ENCODE data around the gene ORC3.
"Not testable (repeated sequence)": the region's sequence is repeated elsewhere in the genome, so short reads cannot be mapped to it uniquely, and the experiment has no call there.

ORC3 gene

DNA sequence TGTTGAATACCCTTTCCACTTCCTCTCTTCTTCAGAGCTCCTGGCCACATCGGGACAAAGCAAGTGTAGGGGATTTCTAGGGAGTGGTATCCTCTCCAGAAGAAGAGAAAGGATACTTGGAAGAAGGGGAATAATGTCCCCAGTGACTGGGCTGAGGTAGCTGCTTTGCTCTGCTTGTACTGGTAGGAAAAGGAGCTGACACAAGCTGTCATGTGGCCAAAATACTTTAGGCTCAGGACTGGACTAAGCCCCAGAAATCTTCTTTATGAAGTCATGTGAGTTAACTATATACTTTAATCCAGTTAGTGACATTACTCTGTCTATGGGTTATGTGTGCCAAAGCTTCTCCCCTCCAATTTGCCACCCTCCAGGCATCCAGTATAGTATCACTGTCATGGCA, 71.6 kb downstream of the ORC3 start:
- DNase-seq = no peak

DNA sequence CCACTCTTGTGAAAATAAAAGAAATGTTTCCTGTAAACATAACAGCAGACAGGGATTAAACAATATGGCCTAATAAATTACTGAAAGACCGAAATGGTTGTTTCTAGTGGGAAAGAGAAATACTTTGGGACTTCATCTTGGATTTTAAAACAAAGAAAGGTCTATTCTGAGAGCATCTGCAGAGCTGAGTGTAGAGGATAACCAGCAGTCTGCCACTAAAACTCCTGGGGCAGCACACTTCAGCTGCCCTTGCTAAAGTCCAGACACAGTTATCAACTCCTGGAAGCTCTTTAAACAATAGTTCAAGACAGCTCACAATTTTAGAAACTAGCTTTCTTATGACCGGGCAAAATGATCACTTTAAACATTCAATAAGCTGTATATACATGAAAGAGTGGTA, 73.5 kb downstream of the ORC3 start:
- no peak for DNase-seq

DNA sequence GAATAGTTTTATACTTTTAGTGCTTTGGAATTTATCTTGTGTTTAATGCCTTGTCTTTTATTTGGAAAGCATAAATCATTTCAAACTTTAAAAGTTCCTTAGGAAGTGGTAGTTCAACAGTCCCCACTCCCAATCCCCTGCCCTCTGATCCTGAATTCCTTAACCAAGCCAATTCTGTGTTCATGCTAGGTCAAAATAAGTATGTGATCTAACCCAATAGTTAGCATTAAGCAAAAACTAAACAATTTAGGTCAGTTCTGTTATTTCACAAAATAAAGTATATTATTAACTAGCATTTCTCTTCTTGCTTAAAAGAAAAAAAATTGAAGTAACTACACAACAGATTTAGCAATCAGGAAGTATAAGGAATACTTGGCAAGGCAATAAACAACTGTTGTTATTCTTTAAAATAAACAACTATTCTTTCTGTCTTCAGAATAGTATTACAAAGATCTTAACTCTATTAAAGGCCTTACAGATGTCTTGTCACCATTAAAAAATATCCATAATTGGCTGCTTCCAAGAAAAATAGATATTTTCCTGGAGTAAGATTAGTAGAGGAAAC, 75.1 kb downstream of the ORC3 start:
- no peak for DNase-seq

DNA sequence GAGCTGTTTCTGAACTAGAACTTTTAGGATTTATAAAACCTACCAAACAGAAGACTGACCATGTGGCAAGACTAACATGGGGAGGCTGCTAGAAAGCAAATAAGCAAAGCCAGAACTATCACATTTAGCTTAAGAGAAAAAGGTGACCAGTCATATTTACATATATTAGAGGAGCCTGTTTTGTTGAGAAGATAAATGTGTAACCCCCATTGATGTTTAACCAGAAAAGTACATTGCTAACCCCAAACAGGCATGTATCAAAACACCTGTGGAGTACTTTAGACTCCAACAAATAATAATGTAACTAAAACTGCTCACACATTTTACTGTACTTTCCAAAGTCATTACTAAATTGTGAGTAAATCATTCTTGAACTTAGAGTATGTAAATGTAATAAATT, 77.1 kb downstream of the ORC3 start:
- no peak for DNase-seq

DNA sequence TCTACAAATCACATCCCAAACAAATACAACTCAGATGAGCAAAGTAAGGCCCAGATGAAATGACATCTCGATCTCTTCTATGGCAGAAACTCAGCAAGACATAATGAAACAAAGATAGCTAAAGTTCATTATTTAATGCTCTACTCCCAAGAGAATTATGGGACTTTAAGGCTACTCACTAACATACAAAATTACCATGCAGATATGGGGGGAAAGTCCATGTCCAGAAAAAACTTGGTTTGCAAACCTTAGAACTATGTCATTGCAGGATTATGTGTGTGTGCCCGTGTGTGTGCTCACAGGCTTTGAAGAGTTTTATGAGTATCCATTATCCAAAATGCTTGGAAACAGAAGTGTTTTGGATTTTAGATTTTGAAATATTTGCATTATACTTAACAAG, 78.1 kb downstream of the ORC3 start:
- DNase-seq = no peak

DNA sequence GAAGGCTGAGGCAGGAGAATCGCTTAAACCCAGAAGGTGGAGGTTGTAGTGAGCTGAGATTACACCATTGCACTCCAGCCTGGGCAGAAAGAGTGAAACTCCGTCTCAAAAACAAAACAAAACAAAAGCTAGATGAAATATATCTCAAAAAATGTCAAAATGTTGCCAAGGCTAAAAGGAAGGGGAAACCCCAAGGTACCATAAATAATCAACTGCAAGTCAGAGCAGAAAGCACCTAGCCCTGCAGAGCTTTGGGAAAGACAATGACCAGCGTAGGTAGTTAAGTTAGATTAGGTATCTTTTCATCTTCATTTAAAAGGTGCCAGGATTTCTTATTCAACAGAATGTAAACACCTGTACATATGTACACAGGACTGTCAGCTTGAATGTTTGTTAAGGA, 79.1 kb downstream of the ORC3 start:
- DNase-seq = no peak

DNA sequence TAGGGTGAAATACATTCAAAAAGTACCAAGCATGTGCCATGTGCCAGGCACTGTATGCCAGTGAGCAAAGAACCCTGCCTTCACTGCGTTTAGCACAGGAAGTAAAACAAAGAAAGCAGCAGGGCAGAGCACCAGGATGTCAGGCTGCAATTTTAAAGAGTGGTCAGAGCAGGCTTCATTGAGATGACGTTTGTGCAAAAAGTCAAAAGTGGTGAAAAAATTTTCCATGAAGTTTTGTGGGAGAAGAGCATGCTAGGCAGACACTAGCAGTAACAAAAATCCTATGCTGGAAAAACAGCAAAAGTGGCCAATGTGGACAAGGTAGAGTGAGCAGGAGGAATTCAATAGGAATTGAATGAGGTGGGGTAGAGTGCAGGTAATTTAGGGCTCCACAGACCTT, 80.8 kb downstream of the ORC3 start:
- no peak for DNase-seq

DNA sequence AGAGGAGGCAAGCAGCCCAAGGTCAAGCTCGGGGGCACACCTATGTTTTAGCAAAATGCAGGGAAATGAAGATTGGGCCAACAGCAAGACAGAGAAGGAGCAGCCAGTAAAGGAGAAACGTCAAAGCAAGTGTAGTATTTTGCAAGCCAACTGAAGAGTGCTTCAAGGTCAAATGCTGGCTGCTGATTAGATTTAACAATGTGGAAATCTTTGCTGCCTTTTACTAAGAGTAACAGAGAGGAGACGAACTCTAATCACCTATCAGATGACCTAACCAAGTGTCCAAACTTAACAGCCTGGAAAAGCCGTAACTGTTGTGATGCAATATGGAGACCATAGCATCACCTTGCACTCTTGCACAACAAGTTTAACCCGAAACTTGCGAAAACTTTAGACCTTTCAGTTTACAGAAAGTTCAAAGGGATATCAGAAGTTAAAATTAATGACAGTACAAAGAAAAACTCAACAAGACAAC, 81.7 kb downstream of the ORC3 start:
- DNase-seq = no peak

DNA sequence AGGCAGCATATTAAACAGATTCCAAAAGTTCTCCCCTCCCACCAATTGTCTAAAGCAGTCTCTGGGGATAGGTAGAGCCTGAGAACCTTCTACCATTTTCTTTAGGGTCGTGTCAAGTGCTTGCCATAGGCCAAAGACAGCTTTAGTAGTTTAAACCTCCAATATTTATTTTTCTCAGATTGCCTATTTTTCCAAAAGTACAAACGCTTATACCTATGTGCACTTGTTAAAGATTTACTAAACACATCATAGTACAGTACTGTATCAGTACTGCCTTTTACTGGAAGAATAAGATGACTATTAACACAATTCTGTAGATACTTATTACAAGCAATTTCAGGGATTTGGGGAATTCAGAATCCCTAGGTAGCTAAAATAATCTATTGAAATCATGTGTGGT, 82.7 kb downstream of the ORC3 start:
- no peak for DNase-seq

DNA sequence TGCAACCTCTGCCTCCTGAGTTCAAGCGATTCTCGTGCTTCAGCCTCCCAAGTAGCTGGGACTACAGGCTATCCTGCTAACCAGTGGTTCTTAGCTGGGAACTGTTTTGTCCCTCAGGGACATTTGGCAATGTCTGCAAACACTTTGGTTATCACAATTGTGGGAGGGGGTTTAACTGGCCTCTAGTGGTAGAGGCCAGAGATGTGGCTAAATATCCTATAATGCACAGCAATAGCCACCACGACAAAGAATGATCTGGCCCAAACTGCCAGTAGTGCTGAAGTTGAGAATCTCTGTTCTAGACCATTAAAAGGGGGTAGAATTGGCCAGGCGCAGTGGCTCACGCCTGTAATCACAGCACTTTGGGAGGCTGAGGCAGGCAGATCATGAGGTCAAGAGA, 83.3 kb downstream of the ORC3 start:
- no peak for DNase-seq

DNA sequence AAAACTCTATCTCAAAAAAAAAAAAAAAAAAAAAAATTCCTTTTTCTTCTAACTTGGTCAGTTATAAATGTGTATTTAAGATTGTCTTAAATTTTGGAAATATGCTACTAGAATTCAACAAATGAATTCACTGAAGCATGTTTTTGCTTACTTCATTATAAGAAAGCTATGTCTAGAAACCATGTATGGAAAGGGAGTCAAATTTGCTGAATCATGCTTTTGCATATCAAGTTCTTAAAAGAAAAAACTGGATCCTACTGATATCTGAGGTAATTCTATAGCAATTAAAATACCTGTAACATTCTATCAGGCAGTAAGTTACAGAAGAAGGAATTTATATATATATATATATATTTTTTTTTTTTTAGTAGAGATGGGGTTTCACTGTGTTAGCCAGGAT, 84.4 kb downstream of the ORC3 start:
- no peak for DNase-seq

DNA sequence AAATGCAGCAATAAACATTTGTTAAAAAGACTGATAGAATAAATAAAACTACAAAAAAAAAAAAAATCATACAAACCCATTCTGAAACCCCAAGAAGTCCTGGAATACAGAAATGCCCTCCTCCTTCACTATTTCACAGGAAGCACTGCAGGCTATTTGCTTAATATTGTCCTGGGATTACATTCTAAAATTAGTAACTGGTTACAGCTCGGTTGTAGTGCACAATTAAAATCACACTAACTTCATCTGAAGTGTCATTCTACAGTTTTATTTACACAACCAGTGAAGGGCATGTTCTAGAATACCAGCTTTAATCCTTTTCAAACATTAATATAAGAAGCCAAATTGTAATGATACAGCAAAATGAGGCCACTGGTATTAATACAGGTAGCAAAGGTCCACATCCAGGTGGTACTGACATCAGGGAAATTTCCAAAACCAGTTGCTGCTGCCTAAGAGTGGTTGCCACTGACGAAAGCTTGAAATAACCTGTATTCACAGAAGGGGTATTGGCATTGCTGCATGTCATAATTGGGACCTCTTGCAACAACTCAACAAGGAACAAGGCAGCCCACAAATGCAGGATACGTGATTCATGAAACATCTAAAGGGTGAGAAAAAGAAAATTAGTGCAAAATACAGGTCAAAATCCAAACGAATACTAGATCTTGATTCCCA, 85.2 kb downstream of the ORC3 start:
- no peak for DNase-seq

DNA sequence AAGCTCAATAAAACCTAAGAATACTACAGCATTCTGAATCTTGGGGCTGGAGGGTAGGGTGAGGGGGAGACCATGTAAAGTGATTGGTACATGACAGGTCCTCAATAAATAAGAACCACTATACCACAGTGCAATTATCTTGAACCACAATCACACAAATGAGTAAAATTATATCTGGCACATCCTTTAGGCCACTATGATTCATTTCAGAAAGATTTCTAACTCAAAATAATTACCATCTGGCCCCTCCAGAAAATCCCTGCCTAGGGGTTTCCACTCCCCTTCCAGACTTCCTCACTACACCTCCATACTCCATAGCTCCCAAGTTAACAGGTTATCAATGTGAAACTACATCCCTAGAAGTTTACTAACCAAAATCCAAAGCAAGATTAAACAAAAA, 92.4 kb downstream of the ORC3 start:
- no peak for DNase-seq

DNA sequence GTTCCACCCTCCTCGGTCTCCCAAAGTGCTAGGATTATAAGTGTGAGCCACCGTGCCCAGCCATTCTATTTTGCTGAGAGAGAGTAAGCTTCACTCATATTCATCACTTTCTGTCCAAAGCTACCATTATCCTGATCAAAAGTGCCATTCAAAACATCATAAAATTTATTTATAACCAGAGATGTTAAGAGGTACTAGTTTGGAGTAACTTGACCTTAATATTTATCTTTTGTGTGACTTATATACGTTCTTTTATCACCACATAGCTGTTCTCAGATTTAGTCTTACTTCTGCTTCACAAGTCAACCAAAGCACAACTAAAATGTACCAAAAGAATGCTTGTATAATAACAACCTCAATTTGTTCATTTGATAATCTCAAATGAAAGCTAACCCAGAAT, 94.0 kb downstream of the ORC3 start:
- DNase-seq = no peak

DNA sequence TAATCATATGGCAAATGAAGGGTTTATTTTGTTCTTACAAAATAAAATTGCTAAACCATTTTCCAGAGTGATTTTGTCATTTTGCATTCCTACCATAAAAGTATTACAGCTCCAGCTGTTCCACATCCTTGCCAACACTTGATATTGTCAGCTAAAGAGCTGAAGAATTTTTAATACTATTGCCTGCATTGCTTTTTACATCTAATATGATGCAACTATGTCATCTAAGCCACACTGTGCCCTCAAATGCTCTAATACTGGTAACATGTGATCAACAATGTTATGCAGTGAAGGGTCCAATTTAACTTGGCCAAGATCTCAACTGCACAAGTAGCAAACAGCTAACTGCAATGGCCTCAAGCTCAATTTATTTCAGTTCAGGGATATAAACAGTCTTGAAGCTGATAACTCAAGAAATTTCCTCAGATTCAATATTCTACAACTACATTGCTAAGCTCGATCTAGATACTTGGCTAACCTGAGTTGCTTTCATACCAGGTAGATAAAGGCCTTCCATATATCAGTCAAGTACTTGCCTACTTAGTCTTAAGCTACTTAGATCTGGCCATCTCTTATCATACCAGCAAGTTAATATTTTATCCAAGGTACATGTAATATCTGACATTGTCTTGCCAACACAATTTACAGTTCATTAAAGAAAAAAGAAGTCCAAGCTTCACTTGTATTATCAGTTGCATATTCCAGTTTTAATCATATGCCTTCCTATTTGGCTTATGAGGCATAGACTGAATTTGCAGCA, 95.1 kb downstream of the ORC3 start:
- no peak for DNase-seq

DNA sequence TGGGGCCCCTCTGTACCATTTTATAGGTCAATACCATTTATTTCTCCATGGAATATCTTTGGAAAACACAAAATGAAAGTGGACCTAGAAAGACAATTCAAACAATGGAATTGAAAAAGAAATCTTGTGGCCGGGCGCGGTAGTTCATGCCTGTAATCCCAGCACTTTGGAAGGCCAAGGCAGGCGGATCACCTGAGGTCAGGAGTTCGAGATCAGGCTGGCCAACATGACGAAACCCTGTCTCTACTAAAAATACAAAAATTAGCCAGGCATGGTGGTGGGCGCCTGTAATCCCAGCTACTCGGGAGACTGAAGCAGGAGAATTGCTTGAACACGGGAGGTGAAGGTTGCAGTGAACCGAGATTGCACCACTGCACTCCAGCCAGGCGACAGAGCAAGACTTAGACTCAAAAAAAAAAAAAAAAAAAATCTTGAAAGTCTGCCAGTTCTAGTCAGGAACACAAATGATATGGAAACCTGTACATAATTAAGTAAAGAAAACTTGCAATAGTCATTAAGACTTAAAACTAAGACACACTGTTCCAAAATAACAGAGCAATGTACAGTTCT, 96.8 kb downstream of the ORC3 start:
- DNase-seq = not testable (repeated sequence)

DNA sequence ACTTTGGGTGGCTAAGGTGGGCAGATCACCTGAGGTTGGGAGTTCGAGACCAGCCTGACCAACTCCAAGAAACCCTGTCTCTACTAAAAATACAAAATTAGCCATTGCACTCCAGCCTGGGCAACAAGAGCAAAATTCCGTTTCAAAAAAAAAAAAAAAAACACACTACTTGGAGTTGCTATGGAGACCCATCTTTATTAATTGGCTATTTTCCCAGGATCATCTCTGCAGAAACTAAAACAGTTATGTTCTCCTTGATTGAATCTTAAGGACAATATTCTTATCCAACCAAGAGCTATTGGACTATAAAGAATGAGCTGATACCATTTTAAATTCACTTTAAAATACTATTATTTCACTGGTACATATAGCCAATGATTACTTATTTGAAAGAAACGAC, 97.4 kb downstream of the ORC3 start:
- no peak for DNase-seq

DNA sequence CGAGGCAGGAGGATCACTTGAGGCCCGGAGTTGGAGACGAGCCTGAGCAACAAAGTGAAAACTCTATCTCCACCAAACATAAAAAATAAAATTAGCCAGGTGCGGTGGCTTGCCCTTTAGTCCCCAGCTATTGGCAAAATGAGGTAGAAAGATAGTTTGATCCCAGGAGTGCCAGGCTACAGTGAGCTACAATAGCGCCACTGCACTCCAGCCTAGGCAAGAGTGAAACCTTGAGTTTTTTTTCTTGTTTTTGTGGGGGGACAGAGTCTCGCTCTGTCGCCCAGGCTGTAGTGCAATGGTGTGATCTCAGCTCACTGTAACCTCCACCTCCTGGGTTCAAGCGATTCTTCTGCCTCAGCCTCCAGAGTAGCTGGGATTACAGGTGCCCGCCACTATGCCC, 98.0 kb downstream of the ORC3 start:
- not testable (repeated sequence) for DNase-seq

DNA sequence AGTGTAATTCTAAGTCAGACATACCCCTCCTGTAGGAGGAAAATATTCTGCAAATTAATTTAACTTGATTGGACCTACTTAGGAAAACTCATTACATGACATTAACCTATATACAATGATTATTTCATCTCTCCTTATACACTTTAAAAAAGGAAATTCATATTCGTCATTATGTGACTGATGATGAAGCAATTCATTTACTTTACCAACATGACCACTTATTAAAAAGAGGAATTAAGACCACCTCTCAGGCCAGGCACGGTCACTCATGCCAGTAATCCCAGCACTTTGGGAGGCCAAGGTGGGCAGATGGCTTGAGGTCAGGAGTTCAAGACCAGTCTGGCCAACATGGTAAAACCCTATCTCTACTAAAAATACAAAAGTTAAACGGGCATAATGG, 100.5 kb downstream of the ORC3 start:
- no peak for DNase-seq

DNA sequence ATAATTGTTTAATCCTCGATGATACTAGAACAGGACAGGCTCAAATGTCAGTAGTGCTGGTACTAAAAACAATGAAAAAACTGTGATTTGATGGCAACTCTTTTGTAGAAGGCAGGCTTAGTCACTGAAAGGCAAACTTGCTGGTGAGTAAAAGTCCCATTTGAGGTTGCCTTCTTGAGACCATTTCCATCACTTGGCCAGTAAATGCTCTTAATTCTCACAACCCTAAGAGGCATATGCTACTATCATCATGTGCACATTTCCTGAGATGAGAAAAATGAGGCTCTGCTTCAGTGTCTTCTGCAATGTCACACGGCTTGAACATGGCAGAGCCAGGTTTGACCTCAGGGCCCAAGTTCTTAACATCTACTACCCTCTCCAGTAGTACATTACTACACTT, 102.2 kb downstream of the ORC3 start:
- DNase-seq = no peak

DNA sequence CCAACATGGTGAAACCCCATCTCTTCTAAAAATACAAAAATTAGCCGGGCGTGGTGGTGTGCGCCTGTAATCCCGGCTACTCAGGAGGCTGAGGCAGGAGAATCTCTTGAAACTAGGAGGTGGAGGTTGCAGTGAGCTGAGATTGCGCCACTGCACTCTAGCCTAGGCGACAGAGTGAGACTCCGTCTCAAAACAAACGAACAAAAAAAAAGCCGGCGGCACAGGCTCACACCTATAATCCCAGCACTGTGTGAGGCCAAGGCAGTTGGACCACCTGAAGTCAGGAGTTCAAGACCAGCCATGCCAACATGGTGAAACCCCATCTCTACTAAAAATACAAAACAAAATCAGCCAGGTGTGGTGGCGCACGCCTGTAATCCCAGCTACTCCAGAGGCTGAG, 106.9 kb downstream of the ORC3 start:
- not testable (repeated sequence) for DNase-seq

DNA sequence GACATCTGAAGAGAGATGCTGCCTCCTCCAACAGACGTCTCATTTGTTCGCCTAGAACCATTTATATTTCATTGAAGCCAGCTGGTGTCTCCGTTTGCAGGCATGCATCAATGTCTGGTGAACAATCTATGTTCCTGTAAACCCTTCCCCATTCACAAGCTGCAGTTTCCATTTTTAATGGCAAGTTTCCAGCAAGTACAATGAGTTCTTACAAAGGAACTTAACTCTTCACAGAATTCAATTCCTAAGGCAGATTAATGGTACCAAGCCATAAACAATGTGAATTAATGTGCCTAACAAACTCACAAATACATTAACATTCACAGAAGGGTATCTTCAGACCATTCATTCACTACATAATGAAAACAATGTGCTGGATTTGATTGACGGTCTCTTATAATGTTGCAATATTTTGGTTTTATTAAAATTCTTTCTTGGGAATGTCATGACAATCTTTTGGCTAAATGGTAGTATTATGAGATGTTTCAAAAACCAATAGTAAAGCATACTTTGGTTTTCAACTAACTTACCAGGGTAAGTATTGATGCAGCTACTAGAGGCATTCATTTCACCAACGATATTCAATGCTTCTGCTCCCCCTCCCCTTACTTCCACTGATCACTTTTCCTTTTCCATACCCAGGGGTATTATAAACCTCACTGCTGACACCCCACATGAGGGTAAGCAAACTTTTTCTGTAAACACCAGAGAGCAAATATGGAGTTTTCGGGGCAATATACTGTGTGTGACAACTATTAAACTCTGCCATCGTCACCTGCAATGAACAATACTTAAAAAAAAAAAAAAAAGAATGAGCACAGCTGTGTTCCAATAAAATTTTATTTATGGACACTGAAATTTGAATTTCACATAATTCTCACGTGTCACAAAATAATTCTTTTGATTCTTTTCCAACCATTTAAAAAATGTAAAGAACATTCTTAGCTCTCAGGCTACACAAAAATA, 107.9 kb downstream of the ORC3 start:
- peak; percentile 87 for DNase-seq
